ENCODE measurements around the gene SLC66A2. TPM values are rescaled to one million over a fixed set of nuclear protein-coding genes. Genes with fewer than 3 reads are reported as not detected.

Gene SLC66A2
- total RNA-seq, 4 donors from 2014 or later, result 69.4 to 176 (median 103) TPM

- no peak for ATAC-seq (ENCODE audit: low FRiP score)
Observed at GRCh38 chr18:79864006-79864725, 87.3 kb downstream of the SLC66A2 start.

DNA sequence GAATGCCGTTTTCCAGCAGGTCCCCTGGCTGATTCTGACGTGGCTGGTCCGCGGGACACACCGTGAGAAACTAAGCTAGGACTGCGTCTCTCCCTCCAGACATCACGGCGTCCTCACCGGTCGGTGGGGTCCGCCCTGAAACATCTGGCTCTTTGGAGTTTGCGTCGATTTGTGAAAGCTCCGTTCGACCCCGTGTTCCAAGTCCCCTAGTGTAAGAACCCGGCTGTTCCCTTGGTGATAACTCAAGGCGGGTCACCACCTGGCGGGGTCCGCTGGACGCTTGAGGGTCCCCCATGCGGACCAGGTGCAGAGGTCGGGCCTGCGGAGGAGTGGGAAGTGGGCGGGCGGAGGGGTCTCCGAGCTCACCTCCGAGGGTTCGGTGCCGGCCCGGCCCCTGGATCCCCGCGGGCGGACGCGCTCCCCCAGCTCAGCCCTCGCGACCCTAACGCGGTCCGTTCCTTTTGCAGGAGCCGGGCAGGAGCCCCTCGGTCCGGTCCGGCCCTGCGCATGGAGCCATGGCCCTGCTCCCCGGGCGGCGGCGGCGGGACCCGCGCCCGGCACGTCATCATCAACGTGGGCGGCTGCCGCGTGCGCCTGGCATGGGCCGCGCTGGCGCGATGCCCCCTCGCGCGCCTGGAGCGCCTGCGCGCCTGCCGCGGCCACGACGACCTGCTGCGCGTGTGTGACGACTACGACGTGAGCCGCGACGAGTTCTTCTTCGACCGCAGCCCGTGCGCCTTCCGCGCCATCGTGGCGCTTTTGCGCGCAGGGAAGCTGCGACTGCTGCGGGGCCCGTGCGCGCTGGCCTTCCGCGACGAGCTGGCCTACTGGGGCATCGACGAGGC is 88.1 kb downstream of the SLC66A2 start:
- no peak for DNase-seq (ENCODE audit: low spot score)
- TF ChIP-seq, protein P1, sequence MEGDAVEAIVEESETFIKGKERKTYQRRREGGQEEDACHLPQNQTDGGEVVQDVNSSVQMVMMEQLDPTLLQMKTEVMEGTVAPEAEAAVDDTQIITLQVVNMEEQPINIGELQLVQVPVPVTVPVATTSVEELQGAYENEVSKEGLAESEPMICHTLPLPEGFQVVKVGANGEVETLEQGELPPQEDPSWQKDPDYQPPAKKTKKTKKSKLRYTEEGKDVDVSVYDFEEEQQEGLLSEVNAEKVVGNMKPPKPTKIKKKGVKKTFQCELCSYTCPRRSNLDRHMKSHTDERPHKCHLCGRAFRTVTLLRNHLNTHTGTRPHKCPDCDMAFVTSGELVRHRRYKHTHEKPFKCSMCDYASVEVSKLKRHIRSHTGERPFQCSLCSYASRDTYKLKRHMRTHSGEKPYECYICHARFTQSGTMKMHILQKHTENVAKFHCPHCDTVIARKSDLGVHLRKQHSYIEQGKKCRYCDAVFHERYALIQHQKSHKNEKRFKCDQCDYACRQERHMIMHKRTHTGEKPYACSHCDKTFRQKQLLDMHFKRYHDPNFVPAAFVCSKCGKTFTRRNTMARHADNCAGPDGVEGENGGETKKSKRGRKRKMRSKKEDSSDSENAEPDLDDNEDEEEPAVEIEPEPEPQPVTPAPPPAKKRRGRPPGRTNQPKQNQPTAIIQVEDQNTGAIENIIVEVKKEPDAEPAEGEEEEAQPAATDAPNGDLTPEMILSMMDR (IDR thresholded peaks at IDR 0.05), result no peak
- no peak for ATAC-seq (ENCODE audit: low FRiP score)

More at GRCh38 chr18:79864006-79864725, 87.3 kb downstream of the SLC66A2 start:
- no peak for DNase-seq (ENCODE audit: low spot score)
- TF ChIP-seq, protein P1 (IDR thresholded peaks at IDR 0.05), result no peak

- ATAC-seq (ENCODE audit: low FRiP score), result no peak
- no peak for DNase-seq (ENCODE audit: low spot score)
- TF ChIP-seq, protein P1 (IDR thresholded peaks at IDR 0.05), result no peak
Observed at GRCh38 chr18:79862562-79862961, 88.9 kb downstream of the SLC66A2 start.

- DNase-seq (ENCODE audit: low spot score) (no peak), ATAC-seq (ENCODE audit: low FRiP score) (no peak)
- TF ChIP-seq, protein P1 (IDR thresholded peaks at IDR 0.05), result no peak
Observed at GRCh38 chr18:79861687-79862086, 89.8 kb downstream of the SLC66A2 start.

GRCh38 chr18:79859314-79859713 is 92.1 kb downstream of the SLC66A2 start:
- no peak for DNase-seq (ENCODE audit: low spot score)
- TF ChIP-seq, protein P1 (IDR thresholded peaks at IDR 0.05), result no peak
- ATAC-seq (ENCODE audit: low FRiP score), result no peak

DNA sequence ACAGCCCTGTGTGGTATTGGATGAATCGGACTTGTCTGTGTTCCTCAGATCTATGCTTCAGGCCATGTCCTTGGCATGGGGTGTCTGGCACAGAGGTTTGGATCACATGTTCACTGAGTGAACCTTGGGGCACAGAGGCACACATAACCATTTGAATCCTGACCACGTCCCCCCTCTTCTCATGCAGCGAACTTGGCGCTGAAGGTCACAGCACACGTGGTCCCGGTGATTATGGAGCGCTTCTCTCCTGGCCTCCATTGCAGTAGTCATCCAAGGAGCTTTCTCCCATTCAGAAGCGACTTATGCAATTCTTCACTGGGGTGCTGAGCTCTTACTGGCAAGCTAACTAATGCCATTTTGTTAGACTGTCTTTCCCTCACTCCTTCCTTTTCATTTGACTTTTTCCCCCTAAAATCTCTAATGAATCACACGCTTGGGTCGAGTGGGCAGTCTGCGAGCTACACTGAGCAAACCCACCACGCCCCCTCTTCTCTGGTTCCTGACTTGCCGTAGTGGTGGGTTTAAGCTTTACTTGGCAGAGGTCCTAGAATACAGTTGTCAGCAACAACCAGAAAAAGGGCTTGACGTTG is 94.3 kb downstream of the SLC66A2 start:
- TF ChIP-seq, protein P1 (IDR thresholded peaks at IDR 0.05), result no peak
- DNase-seq (ENCODE audit: low spot score) (no peak), ATAC-seq (ENCODE audit: low FRiP score) (peak; percentile 58)

All from omental fat pad (tissue), 4 donors.